Erythroblast (primary cell): ENCODE data around the gene UCKL1.

Experiments used
- GATA1 ChIP-seq: IDR thresholded peaks from 2 replicates; pipeline ENCODE4 v1.6.1; 2011; ENCODE audit warnings: low read depth, mild to moderate bottlenecking, control low read depth, low read length, moderate library complexity
- POLR2A ChIP-seq: IDR thresholded peaks from 2 replicates; pipeline ENCODE4 v1.6.1; 2011; ENCODE audit warnings: mild to moderate bottlenecking, low read length

DNA sequence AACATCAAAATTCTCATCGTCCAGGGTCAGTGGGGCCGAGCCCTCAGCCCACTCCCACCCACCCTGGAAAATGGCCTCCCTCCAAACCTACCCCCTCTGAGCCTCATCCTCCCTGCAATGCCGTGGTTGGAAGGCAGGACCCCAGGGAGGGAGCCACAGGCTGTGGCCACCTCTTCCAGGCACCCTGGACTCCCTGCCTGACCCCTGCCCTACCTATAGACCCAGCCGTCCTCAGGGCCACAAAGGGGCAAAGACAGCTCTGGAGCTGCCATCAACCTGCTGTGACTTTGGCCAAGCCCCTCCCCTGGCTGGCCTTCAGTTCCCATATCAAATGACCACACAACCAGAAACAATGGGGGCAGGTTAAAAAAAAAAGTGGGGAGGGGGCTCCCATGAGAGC is 2.3 kb upstream of the UCKL1 start:
- TF ChIP-seq POLR2A (no peak), GATA1 (no peak)
